Measurements from ENCODE around the gene ACSL5.

DNA sequence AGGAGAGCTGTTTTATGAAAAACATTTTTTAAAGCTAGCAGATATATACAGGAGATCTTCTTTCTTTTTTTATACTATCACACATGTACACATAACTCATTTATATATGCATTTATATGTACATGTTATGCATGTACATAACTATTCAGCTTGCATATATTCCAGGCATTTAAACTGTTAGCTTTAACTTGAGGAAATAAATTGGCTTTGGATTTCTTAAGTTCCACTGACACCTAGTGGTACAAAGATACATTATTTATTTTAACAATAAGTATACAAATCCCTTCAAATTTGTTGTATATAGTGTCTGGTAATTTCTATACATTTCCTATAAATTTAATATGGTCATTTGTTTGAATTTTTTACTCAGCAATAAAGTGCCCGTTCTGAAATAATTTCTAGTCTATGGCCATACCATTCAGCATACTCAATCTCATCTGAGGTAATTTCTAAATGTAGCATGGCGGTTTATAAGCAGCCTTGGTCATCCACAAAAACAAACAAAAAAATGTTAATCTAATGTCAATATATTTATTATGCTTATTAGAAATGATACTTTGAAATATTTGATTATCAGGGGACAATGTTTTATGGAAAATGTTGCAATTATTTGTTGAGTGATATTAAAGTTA lies 61.2 kb downstream of the ACSL5 start:
- TF ChIP-seq CTCF (IDR thresholded peaks at IDR 0.05; ENCODE audit: low read depth, low read length) (peak; percentile 40), EZH2phosphoT487 (IDR thresholded peaks at IDR 0.05; ENCODE audit: low read depth) (no peak)

Measured in OCI-LY3 (cell line).